GM12878 (cell line): Measurements from ENCODE around the gene NCKAP5. TPM values are rescaled to one million over a fixed set of nuclear protein-coding genes. Genes with fewer than 3 reads are reported as not detected.

ENCODE experiments used
- CBX5 ChIP-seq: sonication (generic); IDR thresholded peaks from 2 replicates; pipeline ENCODE4 v1.6.1; 2016; ENCODE audit warnings: low read depth, moderate library complexity, mild to moderate bottlenecking, inconsistent platforms
- NR2C2 ChIP-seq: IDR thresholded peaks from 2 replicates; pipeline ENCODE4 v1.6.1; 2011; ENCODE audit warnings: borderline replicate concordance, low read depth; ENCODE audit not compliant: control insufficient read depth, insufficient read length
- polyA plus RNA-seq, 11 experiments: library from polyadenylated mRNA; depleted of rRNA in 4 of 11; unstranded in 6 of 11; stranded (reverse) in 5 of 11; fragments of >200 nt; fragmentation: Nextera tagmentation in 4 of 11; fragmentation: Illumina TruSeq in 1 of 11; extraction: Ambion mirVana in 4 of 11; extraction: Trizol in 1 of 11; gene quantifications; 1 replicate in 1 of 11; 2 replicates in 10 of 11; pipeline versions ENCODE4 v1.2.1 to v1.2.3, GENCODE V29; 2011 to 2016; ENCODE audit warnings: inconsistent platforms in 2 of 11, missing spikeins in 2 of 11, low read depth in 1 of 11
- total RNA-seq, 4 experiments: library from RNA; depleted of rRNA in 3 of 4; stranded (reverse); fragments of >200 nt in 3 of 4; fragmentation: Illumina TruSeq in 1 of 4; extraction: Trizol in 1 of 4; gene quantifications; 2 replicates each; pipeline versions ENCODE4 v1.2.1 to v1.2.3, GENCODE V29; 2013 to 2021
- TF ChIP-seq, protein P1 (sequence below): fragments of 150-350 bp; IDR thresholded peaks from 2 replicates; pipeline ENCODE4 v1.6.1; 2016; ENCODE audit warnings: low read depth, low read length
- TF ChIP-seq, protein P2 (sequence below): IDR thresholded peaks from 2 replicates; pipeline ENCODE4 v1.6.1; 2012; ENCODE audit warnings: low read depth, low read length, improper control_type of control experiment
- TF ChIP-seq, protein P3 (sequence below): fragments of 450-650 bp; IDR thresholded peaks from 2 replicates; pipeline ENCODE4 v1.6.1; 2017; ENCODE audit warnings: borderline replicate concordance

NCKAP5 gene
- total and polyA plus RNA-seq, 10 of the 15 experiments (the other 5 are each of a cell fraction or from before 2014, with no cell fraction given): 0.06 to 0.44 (median 0.16) TPM

DNA sequence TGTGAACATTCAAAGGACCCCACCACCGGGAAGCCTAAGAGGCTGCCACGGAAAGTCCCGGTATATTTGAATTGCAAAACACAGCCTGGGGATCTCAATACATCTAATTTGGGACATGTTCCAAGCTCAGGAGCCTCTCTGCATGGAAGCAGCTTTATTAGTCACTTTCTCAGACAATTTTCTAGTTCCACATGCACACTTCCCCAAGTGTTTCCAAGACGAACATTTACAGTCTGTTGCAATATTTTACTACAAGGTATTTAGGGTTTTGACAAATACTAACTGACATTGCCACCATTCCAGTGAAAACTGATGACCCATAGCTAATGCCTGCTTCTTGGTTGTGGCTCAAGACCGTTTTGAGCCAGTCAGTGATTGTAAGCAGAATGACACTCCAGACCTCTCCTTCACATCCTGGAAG is 145.3 kb downstream of the NCKAP5 start (continued):
- TF ChIP-seq, protein P1, sequence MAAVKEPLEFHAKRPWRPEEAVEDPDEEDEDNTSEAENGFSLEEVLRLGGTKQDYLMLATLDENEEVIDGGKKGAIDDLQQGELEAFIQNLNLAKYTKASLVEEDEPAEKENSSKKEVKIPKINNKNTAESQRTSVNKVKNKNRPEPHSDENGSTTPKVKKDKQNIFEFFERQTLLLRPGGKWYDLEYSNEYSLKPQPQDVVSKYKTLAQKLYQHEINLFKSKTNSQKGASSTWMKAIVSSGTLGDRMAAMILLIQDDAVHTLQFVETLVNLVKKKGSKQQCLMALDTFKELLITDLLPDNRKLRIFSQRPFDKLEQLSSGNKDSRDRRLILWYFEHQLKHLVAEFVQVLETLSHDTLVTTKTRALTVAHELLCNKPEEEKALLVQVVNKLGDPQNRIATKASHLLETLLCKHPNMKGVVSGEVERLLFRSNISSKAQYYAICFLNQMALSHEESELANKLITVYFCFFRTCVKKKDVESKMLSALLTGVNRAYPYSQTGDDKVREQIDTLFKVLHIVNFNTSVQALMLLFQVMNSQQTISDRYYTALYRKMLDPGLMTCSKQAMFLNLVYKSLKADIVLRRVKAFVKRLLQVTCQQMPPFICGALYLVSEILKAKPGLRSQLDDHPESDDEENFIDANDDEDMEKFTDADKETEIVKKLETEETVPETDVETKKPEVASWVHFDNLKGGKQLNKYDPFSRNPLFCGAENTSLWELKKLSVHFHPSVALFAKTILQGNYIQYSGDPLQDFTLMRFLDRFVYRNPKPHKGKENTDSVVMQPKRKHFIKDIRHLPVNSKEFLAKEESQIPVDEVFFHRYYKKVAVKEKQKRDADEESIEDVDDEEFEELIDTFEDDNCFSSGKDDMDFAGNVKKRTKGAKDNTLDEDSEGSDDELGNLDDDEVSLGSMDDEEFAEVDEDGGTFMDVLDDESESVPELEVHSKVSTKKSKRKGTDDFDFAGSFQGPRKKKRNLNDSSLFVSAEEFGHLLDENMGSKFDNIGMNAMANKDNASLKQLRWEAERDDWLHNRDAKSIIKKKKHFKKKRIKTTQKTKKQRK: no peak
- TF ChIP-seq NR2C2: no peak
- TF ChIP-seq, protein P2, sequence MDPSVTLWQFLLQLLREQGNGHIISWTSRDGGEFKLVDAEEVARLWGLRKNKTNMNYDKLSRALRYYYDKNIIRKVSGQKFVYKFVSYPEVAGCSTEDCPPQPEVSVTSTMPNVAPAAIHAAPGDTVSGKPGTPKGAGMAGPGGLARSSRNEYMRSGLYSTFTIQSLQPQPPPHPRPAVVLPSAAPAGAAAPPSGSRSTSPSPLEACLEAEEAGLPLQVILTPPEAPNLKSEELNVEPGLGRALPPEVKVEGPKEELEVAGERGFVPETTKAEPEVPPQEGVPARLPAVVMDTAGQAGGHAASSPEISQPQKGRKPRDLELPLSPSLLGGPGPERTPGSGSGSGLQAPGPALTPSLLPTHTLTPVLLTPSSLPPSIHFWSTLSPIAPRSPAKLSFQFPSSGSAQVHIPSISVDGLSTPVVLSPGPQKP: no peak
- TF ChIP-seq CBX5: no peak
- TF ChIP-seq, protein P3, sequence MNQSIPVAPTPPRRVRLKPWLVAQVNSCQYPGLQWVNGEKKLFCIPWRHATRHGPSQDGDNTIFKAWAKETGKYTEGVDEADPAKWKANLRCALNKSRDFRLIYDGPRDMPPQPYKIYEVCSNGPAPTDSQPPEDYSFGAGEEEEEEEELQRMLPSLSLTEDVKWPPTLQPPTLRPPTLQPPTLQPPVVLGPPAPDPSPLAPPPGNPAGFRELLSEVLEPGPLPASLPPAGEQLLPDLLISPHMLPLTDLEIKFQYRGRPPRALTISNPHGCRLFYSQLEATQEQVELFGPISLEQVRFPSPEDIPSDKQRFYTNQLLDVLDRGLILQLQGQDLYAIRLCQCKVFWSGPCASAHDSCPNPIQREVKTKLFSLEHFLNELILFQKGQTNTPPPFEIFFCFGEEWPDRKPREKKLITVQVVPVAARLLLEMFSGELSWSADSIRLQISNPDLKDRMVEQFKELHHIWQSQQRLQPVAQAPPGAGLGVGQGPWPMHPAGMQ: no peak
- TF ChIP-seq, all 136 proteins: peak for 0
